AG09319 (cell line): Measurements from ENCODE around the gene FBLIM1.

Experiments used
- DNase-seq: peaks from one replicate; pipeline ENCODE4 v3.0.0-alpha.2; 2010; ENCODE audit warnings: low read depth; ENCODE audit errors: extremely low read depth
- TF ChIP-seq, protein P1 (sequence below): IDR thresholded peaks from 2 replicates; pipeline ENCODE4 v1.5.1; 2011; ENCODE audit warnings: low read depth, mild to moderate bottlenecking, inconsistent platforms, low read length, moderate library complexity

Gene FBLIM1

DNA sequence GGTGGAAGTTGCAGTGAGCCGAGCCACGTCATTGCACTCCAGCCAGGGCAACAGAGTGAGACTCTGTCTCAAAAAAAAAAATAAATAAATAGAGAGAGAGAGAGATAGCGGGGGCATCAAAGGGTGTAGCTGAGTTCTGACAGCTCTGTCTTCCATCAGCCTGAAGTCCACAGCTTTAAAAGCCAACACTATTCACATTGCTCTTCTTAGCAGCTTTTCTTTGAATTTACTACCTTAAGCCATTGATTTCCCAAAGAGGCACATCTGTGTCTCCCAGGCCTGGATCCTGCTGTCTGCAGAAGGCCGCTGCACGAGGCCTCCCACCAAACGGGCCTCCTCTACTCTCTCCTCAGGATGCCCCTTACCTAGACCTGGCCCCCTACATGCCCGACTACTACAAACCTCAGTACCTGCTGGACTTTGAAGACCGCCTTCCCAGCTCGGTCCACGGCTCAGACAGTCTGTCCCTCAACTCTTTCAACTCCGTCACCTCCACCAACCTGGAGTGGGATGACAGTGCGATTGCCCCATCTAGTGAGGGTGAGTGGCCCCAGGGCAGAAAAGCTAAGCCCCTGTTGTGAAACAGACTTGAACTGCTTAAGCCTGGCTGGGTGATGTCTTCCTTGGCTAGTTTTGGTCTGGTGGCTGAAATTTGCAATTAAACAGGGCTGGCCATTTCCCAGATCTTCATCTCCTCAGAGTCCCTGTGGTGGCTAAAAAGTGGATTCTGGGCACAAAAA, 39.0 kb upstream of the FBLIM1 start:
- TF ChIP-seq, protein P1, sequence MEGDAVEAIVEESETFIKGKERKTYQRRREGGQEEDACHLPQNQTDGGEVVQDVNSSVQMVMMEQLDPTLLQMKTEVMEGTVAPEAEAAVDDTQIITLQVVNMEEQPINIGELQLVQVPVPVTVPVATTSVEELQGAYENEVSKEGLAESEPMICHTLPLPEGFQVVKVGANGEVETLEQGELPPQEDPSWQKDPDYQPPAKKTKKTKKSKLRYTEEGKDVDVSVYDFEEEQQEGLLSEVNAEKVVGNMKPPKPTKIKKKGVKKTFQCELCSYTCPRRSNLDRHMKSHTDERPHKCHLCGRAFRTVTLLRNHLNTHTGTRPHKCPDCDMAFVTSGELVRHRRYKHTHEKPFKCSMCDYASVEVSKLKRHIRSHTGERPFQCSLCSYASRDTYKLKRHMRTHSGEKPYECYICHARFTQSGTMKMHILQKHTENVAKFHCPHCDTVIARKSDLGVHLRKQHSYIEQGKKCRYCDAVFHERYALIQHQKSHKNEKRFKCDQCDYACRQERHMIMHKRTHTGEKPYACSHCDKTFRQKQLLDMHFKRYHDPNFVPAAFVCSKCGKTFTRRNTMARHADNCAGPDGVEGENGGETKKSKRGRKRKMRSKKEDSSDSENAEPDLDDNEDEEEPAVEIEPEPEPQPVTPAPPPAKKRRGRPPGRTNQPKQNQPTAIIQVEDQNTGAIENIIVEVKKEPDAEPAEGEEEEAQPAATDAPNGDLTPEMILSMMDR, result no peak
- DNase-seq, result no peak

DNA sequence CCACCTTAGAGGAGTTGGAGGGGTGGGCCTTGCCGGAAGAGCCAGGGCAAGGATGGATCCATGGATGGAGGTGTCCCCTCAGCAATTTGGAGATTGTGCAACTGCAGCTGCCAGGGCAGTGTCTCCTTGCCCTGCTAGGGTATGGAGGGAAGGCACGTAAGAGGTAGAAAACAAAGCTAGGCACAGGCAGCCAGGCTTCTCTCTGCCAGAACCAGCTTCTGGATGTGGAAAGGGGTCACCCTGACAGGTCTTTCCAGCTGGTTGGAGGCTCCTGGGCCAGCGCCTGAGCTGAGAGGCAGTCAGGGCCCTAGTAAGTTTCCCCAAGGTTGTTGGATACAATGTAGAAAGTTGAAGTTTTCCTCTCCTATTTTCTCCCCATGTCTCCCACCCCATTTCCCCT, 37.7 kb upstream of the FBLIM1 start:
- TF ChIP-seq, protein P1, result no peak
- no peak for DNase-seq

DNA sequence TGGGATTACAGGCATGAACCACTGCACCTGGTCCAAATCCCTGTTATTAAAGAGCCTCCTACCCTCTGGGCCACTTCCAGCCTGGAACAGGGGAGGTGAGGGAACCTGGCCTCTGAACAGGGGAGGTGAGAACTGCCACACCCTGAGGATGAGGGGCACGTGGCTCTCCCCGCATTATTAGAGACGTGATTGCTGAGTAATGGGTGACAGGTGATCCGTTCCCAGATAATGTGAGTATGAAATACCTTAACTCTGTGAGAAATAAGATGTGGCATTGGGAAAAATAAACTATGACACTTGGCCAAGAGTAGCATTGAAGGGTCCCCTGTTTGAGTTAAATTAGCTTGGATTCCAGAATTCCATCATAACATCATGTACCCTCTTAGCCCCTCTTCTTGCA, 36.2 kb upstream of the FBLIM1 start:
- DNase-seq, result no peak
- TF ChIP-seq, protein P1, result no peak

DNA sequence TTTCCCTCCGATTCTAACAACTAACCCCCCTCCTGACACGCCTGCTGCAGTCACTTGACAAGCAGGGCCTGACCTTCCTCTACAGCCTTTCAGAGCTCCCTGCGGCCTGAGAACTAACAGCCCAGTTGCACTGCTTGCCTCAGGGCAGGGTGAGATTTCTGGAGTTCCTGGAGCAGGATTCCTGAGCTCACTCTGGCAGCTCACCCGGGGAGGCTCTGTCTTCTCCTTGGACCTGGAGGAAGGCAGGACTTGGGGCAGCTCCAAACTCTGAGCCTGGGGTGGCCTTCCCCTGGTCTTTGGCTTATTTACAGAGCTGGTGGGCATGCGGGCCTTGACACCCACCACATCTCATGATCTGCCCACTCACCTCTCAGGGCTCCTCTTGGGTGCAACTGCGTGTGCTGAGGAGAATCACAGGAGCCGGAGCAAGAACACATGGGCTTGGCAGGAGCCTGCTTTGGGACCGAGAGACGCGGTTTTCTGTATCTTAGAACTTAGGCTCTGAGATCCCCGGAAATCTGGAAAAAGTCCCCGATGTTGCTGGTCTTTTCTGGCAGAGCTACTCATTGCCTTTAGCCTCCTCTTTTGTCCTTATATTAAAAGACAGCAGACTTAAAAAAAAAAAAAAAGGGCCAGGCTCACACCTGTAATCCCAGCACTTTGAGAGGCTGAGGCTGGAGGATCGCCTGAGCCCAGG, 35.6 kb upstream of the FBLIM1 start:
- TF ChIP-seq, protein P1, result no peak
- no peak for DNase-seq

- TF ChIP-seq, protein P1, result no peak
- no peak for DNase-seq
Measured at GRCh38 chr1:15723631-15724246, 34.9 kb upstream of the FBLIM1 start.

- TF ChIP-seq, protein P1, result no peak
- no peak for DNase-seq
Measured at GRCh38 chr1:15724949-15725880, 33.4 kb upstream of the FBLIM1 start.
